H1 (cell line): ENCODE measurements around the gene FCRL6. TPM values are rescaled to one million over a fixed set of nuclear protein-coding genes. Genes with fewer than 3 reads are reported as not detected.

Experiments
- CTCF ChIA-PET: fragments of 300-600 bp; sonication (Branson Sonifier 250); formaldehyde crosslinking; loops from one replicate; lab custom pipeline; 2021; ENCODE audit not compliant: partially characterized antibody; lab: Charles Lee
- POLR2A ChIA-PET: fragments of 300-600 bp; sonication (Branson Sonifier 250); formaldehyde crosslinking; loops from one replicate; lab custom pipeline; 2021; ENCODE audit warnings: inconsistent platforms; ENCODE audit not compliant: partially characterized antibody; lab: Charles Lee
- DNase-seq, 2 experiments: peaks; one replicate each; pipeline versions ENCODE4 v3.0.0 to v3.0.0-alpha.2; 2010 to 2022; ENCODE audit warnings: low spot score in 2 of 2, low read depth in 1 of 2, mixed read lengths in 1 of 2
- FAIRE-seq: peaks from 2 replicates; lab custom pipeline; 2011; peaks lifted over from hg19 to GRCh38; lab: Jason Lieb, UNC
- H2AFZ ChIP-seq: 2 replicates; pipeline ENCODE4 v1.8.1; 2012; ENCODE audit warnings: low read length, inconsistent platforms
- H2AK5ac ChIP-seq: 2 replicates; pipeline ENCODE4 v1.6.1; 2013; ENCODE audit warnings: low read depth, low read length
- H2BK120ac ChIP-seq: replicated peaks from 2 replicates; pipeline ENCODE3; 2013; ENCODE audit warnings: low read depth, low read length, inconsistent platforms
- H2BK12ac ChIP-seq: 2 replicates; pipeline ENCODE4 v1.6.1; 2013; ENCODE audit warnings: low read depth, low read length
- H2BK15ac ChIP-seq: 2 replicates; pipeline ENCODE4 v1.6.1; 2013; ENCODE audit warnings: low read length
- H2BK20ac ChIP-seq: 2 replicates; pipeline ENCODE4 v1.6.1; 2013; ENCODE audit warnings: low read length
- H2BK5ac ChIP-seq: 2 replicates; pipeline ENCODE4 v1.6.1; 2013; ENCODE audit warnings: low read depth, low read length
- H3K14ac ChIP-seq: 2 replicates; pipeline ENCODE4 v1.6.1; 2013; ENCODE audit warnings: inconsistent platforms; ENCODE audit not compliant: insufficient read length
- H3K18ac ChIP-seq: 2 replicates; pipeline ENCODE4 v1.6.1; 2013; ENCODE audit warnings: low read length; ENCODE audit errors: extremely low read depth
- H3K23ac ChIP-seq: 2 replicates; pipeline ENCODE4 v1.6.1; 2013; ENCODE audit warnings: inconsistent platforms; ENCODE audit not compliant: insufficient read length
- H3K23me2 ChIP-seq: 2 replicates; pipeline ENCODE4 v1.6.1; 2013; ENCODE audit warnings: low read depth, low read length
- H3K27ac ChIP-seq: 2 replicates; pipeline ENCODE4 v1.6.1; 2011; ENCODE audit warnings: low read depth, low read length, inconsistent platforms
- H3K27me3 ChIP-seq, 4 experiments: replicated peaks in 1 of 4; 1 replicate in 1 of 4; 2 replicates in 3 of 4; pipeline versions ENCODE4 v1.6.1 to v1.8.1; 2011 to 2013; ENCODE audit warnings: low read length in 3 of 4, mild to moderate bottlenecking in 3 of 4, inconsistent platforms in 2 of 4, mixed read lengths in 2 of 4, moderate library complexity in 1 of 4; ENCODE audit not compliant: control insufficient read depth in 3 of 4, insufficient read depth in 3 of 4; ENCODE audit errors: extremely low read depth in 1 of 4
- H3K36me3 ChIP-seq, 4 experiments: 2 replicates each; pipeline versions ENCODE4 v1.6.1 to v1.8.1; 2011 to 2013; ENCODE audit warnings: mild to moderate bottlenecking in 4 of 4, low read length in 3 of 4, moderate library complexity in 2 of 4, control low read depth in 1 of 4, inconsistent platforms in 1 of 4; ENCODE audit not compliant: insufficient read depth in 4 of 4, control insufficient read depth in 2 of 4
- H3K4ac ChIP-seq: replicated peaks from 2 replicates; pipeline ENCODE3; 2013; ENCODE audit warnings: low read length, low read depth, mixed read lengths, inconsistent platforms; ENCODE audit not compliant: insufficient read length
- H3K4me1 ChIP-seq, 4 experiments: replicated peaks in 1 of 4; 1 replicate in 1 of 4; 2 replicates in 3 of 4; pipeline versions ENCODE4 v1.6.1 to v1.8.1; 2011 to 2013; ENCODE audit warnings: low read length in 3 of 4, inconsistent platforms in 2 of 4, mixed read lengths in 1 of 4; ENCODE audit not compliant: insufficient read depth in 4 of 4, control insufficient read depth in 3 of 4
- H3K4me2 ChIP-seq, 2 experiments: 2 replicates each; pipeline versions ENCODE4 v1.6.1 to v1.8.1; 2011 to 2013; ENCODE audit warnings: low read depth in 2 of 2, low read length in 2 of 2, control low read depth in 1 of 2, inconsistent platforms in 1 of 2, mild to moderate bottlenecking in 1 of 2; ENCODE audit not compliant: insufficient read depth in 1 of 2
- H3K4me3 ChIP-seq, 4 experiments: fragments of 200-600, 300-600 bp in 1 of 4; sonication (generic), shearing (Covaris generic), sonication (Bioruptor Twin) in 1 of 4; 2 replicates each; pipeline versions ENCODE4 v1.5.1 to v1.8.1; 2011 to 2016; ENCODE audit warnings: low read length in 4 of 4, low read depth in 3 of 4, control low read depth in 2 of 4, inconsistent platforms in 2 of 4, mild to moderate bottlenecking in 2 of 4, mixed read lengths in 1 of 4, moderate library complexity in 1 of 4; ENCODE audit not compliant: insufficient read depth in 2 of 4; ENCODE audit errors: extremely low read depth in 1 of 4
- H3K56ac ChIP-seq: replicated peaks from 2 replicates; pipeline ENCODE3; 2013; ENCODE audit warnings: low read depth, mild to moderate bottlenecking, mixed read lengths, low read length, inconsistent platforms; ENCODE audit not compliant: insufficient read length
- H3K79me1 ChIP-seq: 2 replicates; pipeline ENCODE4 v1.6.1; 2013; ENCODE audit warnings: low read depth, low read length, control low read depth
- H3K79me2 ChIP-seq, 2 experiments: 2 replicates each; pipeline versions ENCODE4 v1.6.1 to v1.8.1; 2012 to 2013; ENCODE audit warnings: low read length in 2 of 2, mild to moderate bottlenecking in 2 of 2, inconsistent platforms in 1 of 2; ENCODE audit not compliant: insufficient read depth in 2 of 2, control insufficient read depth in 1 of 2
- H3K9ac ChIP-seq, 4 experiments: replicated peaks in 1 of 4; 1 replicate in 1 of 4; 2 replicates in 3 of 4; pipeline versions ENCODE4 v1.6.1 to v1.8.1; 2011 to 2013; ENCODE audit warnings: low read depth in 3 of 4, low read length in 3 of 4, control low read depth in 2 of 4, mild to moderate bottlenecking in 2 of 4, moderate library complexity in 2 of 4, inconsistent platforms in 1 of 4; ENCODE audit errors: extremely low read depth in 1 of 4
- H3K9me3 ChIP-seq, 2 experiments: 2 replicates each; pipeline versions ENCODE4 v1.6.1 to v1.8.1; 2012 to 2013; ENCODE audit warnings: mild to moderate bottlenecking in 2 of 2, moderate library complexity in 2 of 2, control low read depth in 1 of 2, inconsistent platforms in 1 of 2, low read depth in 1 of 2, low read length in 1 of 2, mixed read lengths in 1 of 2; ENCODE audit not compliant: insufficient read depth in 2 of 2
- H4K20me1 ChIP-seq, 2 experiments: replicated peaks in 1 of 2; 2 replicates each; pipeline versions ENCODE3 to v1.8.1; 2011 to 2013; ENCODE audit warnings: inconsistent platforms in 2 of 2, low read length in 2 of 2, mild to moderate bottlenecking in 1 of 2; ENCODE audit not compliant: insufficient read depth in 2 of 2, control insufficient read depth in 1 of 2
- H4K5ac ChIP-seq: 2 replicates; pipeline ENCODE4 v1.6.1; 2013; ENCODE audit warnings: low read length, low read depth, mixed read lengths, inconsistent platforms; ENCODE audit not compliant: insufficient read length
- H4K8ac ChIP-seq: 2 replicates; pipeline ENCODE4 v1.8.0; 2013; ENCODE audit warnings: mild to moderate bottlenecking, moderate library complexity, low read length, inconsistent platforms; ENCODE audit not compliant: insufficient read depth; ENCODE audit errors: extremely low read depth
- H4K91ac ChIP-seq: replicated peaks from 2 replicates; pipeline ENCODE3; 2013; ENCODE audit warnings: low read length, mixed read lengths, inconsistent platforms; ENCODE audit not compliant: insufficient read length
- CHD1 ChIP-seq: IDR thresholded peaks from 2 replicates; pipeline ENCODE4 v1.6.1; 2012; ENCODE audit warnings: low read depth, low read length, improper control_type of control experiment
- JUN ChIP-seq: IDR thresholded peaks from 2 replicates; pipeline ENCODE4 v1.6.1; 2011; ENCODE audit warnings: low read depth, mild to moderate bottlenecking, improper control_type of control experiment, low read length
- JUND ChIP-seq: IDR thresholded peaks from 2 replicates; pipeline ENCODE4 v1.6.1; 2011; ENCODE audit warnings: mild to moderate bottlenecking, improper control_type of control experiment, low read length
- RXRA ChIP-seq: IDR thresholded peaks from 2 replicates; pipeline ENCODE4 v1.6.1; 2011; ENCODE audit warnings: low read depth, mild to moderate bottlenecking, low read length, moderate library complexity; ENCODE audit not compliant: insufficient read depth
- SIRT6 ChIP-seq: IDR thresholded peaks from one replicate; pipeline ENCODE4 v1.7.1; 2012; ENCODE audit warnings: low read length, inconsistent platforms
- WGBS, 2 experiments: shearing (Covaris generic) in 1 of 2; methylation state at CpG; one replicate each; pipeline versions ENCODE4 v1.1.6 to v1.1.7; 2013 to 2015; ENCODE audit warnings: low lambda C conversion rate in 2 of 2, mixed read lengths in 2 of 2, inconsistent platforms in 1 of 2, low coverage in 1 of 2, missing lambda C conversion rate in 1 of 2; ENCODE audit not compliant: insufficient replicate concordance in 2 of 2, insufficient coverage in 1 of 2, insufficient read length in 1 of 2; ENCODE audit errors: extremely low coverage in 1 of 2, missing lambda C conversion rate in 1 of 2; 5-methylcytosine and 5-hydroxymethylcytosine counted together
- polyA plus RNA-seq, 7 experiments: library from polyadenylated mRNA; depleted of rRNA in 3 of 7; stranded (reverse) in 5 of 7; unstranded in 2 of 7; fragments of >200 nt in 5 of 7; fragments of 200-250 nt in 2 of 7; gene quantifications; 1 replicate in 5 of 7; 2 replicates in 1 of 7; 4 replicates in 1 of 7; pipeline versions ENCODE4 v1.2.1 to v1.2.3, GENCODE V29; 2011 to 2013; ENCODE audit warnings: missing spikeins in 2 of 7, mixed read lengths in 2 of 7
- total RNA-seq: library from RNA; stranded (reverse); fragmentation: NEBNext Ultra II Directional; extraction: Animal tissue kit (Norgen Biotek cat#: 25700); gene quantifications from 2 replicates; pipeline ENCODE4 v1.2.1, GENCODE V29; 2021
- TF ChIP-seq, protein P1 (sequence below): IDR thresholded peaks from 2 replicates; pipeline ENCODE4 v1.6.1; 2011; ENCODE audit warnings: low read depth, mild to moderate bottlenecking, low read length; ENCODE audit not compliant: insufficient read depth

FCRL6 gene
- total and polyA plus RNA-seq, 2 of the 8 experiments (the other 6 are each of a cell fraction or from before 2014, with no cell fraction given) = not detected

DNA sequence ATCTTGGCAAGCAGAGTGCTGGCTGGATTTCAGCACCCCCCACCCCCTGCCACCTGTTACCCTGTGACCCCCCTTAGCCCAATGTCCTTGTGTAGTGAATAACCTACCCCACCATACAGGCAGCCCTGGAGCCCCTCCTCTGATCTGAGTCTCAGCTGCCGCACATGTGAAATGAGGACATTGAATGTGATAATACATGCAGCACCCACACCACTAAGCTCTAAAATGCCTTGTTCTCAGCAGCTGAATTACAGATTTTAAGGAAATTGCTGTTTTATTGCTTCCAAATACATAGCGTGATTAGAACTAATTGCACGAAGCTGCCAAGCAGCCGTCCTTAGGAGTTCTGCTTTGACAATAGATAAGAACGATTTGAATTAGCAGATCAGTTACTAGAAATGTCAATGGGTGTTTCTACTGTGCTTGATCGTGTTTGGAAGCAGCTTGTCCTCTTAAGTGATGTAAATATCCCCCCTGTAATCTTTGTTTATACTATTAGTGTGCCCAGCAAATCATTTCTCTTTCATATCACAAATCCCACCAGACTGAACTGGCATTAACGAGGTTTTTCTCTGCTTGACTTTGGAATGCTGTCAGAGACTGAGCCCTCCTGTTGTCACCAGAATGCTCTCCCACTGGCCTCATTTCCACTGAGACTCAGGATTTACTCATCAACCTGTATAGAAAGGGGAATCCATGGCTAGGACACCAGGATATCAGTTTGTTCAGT is 29.4 kb downstream of the FCRL6 start:
- CTCF ChIA-PET = interaction anchor here (0.9 to 11.2 kb wide), 14 partner anchors 9 to 176 kb away, joined by 3 to 175 read pairs (median 6); partner anchors contain the start of genes DUSP23 and FCRL6

More for the DNA sequence above, 29.4 kb downstream of the FCRL6 start:
- Histone ChIP-seq H3K9ac (no peak overlapping the region), H2AK5ac (no peak overlapping the region), H2AFZ (no peak overlapping the region), H2BK5ac (no peak overlapping the region), H3K9me3 (no peaks in the 10 kb centered on the region), H3K79me2 (no peaks in the 10 kb centered on the region), H3K4me2 (no peak overlapping the region), H4K5ac (no peak overlapping the region), H4K91ac (no peak overlapping the region), H4K8ac (no peak overlapping the region), H3K23me2 (no peaks in the 10 kb centered on the region), H3K79me1 (no peaks in the 10 kb centered on the region), H2BK20ac (no peak overlapping the region), H3K4me1 (peaks cover 0 to 4% (median 2%) of the 10 kb centered on the region in 4 experiments; a peak in 1 of 7 replicates), H3K56ac (no peak overlapping the region), H3K4ac (no peak overlapping the region), H3K18ac (no peak overlapping the region), H2BK12ac (no peak overlapping the region), H4K20me1 (no peaks in the 10 kb centered on the region), H3K27me3 (peaks cover 0 to 15% (median 3%) of the 10 kb centered on the region in 4 experiments; a peak in 6 of 7 replicates), H3K14ac (no peak overlapping the region), H3K23ac (no peak overlapping the region), H3K27ac (no peak overlapping the region), H2BK120ac (no peak overlapping the region), H3K36me3 (no peaks in the 10 kb centered on the region), H3K4me3 (no peak overlapping the region), H2BK15ac (no peak overlapping the region)
- 57% methylated on average over 7 of the region's 7 CpGs; no CpG with 5 or more reads in 1 of the 2 experiments for WGBS, 2 experiments
- TF ChIP-seq JUND (no peak), CHD1 (no peak), SIRT6 (no peak), JUN (no peak), RXRA (no peak)
- TF ChIP-seq, protein P1, sequence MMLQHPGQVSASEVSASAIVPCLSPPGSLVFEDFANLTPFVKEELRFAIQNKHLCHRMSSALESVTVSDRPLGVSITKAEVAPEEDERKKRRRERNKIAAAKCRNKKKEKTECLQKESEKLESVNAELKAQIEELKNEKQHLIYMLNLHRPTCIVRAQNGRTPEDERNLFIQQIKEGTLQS = no peak
- no peak for DNase-seq
- POLR2A ChIA-PET = interaction anchor here (0.9 kb wide), 1 partner anchor 15 kb away, joined by 3 read pairs; no protein-coding TSS in a partner anchor
- FAIRE-seq = no peak
